Heart left ventricle (tissue), 13 donors: ENCODE results near the gene CDH23.

Source experiments
- POLR2A ChIP-seq, 2 donors: fragments of 450-650 bp; IDR thresholded peaks; one replicate each; pipeline ENCODE4 v1.6.1; 2017; ENCODE audit warnings: antibody characterized with exemption in 2 of 2, mild to moderate bottlenecking in 2 of 2, moderate library complexity in 2 of 2
- TF ChIP-seq, protein P1 (sequence below), 12 donors: fragments of 200-600 bp; sonication (generic) in 4 of 12; IDR thresholded peaks; one replicate each; pipeline versions ENCODE4 v1.5.0 to v1.8.0; 2018 to 2022; ENCODE audit warnings: antibody characterized with exemption in 12 of 12, mild to moderate bottlenecking in 5 of 12
- donor health status: ischemic (EF 13 %, LVEDD 7.1; RV severe dilation, severe dysfunction).
- donor health status: DM: no; HTN: yes; CAD: no.
- donor health status: DM: no; HTN: no; CAD: no.
- donor health status: ischemic (EF 25% LVEDD 6.9; RV normal size, moderate dysfunction).
- donor health status: ischemic (EF 25% LVEDD 5.7; RV mildly dilated, moderate dysfunction).
- donor health status: ischemic (EF 35%, LVEDD 5.7; RV mildly dilated, moderate dysfunction).
- donor health status: nonischemic (EF 11% LVEDD 7.7; RV severe dilation, severe dysfunction).
- donor health status: DM: yes; HTN: yes; CAD: no.
- donor health status: PGD.
- donor health status: ischemic (EF 29% LVEDD 5.4; RV normal size, mild dysfunction).
- donor health status: nonischemic (EF 23%, LVEDD 6.1; RV moderate dilation, normal function).

GRCh38 chr10:71678057-71678805 is 281.5 kb downstream of the CDH23 start:
- TF ChIP-seq, protein P1, sequence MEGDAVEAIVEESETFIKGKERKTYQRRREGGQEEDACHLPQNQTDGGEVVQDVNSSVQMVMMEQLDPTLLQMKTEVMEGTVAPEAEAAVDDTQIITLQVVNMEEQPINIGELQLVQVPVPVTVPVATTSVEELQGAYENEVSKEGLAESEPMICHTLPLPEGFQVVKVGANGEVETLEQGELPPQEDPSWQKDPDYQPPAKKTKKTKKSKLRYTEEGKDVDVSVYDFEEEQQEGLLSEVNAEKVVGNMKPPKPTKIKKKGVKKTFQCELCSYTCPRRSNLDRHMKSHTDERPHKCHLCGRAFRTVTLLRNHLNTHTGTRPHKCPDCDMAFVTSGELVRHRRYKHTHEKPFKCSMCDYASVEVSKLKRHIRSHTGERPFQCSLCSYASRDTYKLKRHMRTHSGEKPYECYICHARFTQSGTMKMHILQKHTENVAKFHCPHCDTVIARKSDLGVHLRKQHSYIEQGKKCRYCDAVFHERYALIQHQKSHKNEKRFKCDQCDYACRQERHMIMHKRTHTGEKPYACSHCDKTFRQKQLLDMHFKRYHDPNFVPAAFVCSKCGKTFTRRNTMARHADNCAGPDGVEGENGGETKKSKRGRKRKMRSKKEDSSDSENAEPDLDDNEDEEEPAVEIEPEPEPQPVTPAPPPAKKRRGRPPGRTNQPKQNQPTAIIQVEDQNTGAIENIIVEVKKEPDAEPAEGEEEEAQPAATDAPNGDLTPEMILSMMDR (IDR thresholded peaks at IDR 0.05), result no peak
- no peak for TF ChIP-seq POLR2A (IDR thresholded peaks at IDR 0.05)
